Transverse colon (tissue), 4 donors: ENCODE measurements around the gene UHRF1. TPM values are rescaled to one million over a fixed set of nuclear protein-coding genes. Genes with fewer than 3 reads are reported as not detected.
"Not testable (repeated sequence)": the region's sequence is repeated elsewhere in the genome, so short reads cannot be mapped to it uniquely, and the experiment has no call there.

Experiments used
- DNase-seq: peaks from one replicate; pipeline ENCODE4 v3.0.0-alpha.2; 2019
- H3K27ac ChIP-seq, 4 donors: fragments of 200-600 bp; sonication (generic); 2 replicates each; pipeline ENCODE4 v1.5.1; 2016 to 2018; ENCODE audit warnings: inconsistent platforms in 4 of 4
- H3K27me3 ChIP-seq: fragments of 200-600 bp; sonication (generic); 2 replicates; pipeline ENCODE4 v1.5.1; 2017; ENCODE audit warnings: inconsistent platforms
- H3K36me3 ChIP-seq, 4 donors: fragments of 200-600 bp; sonication (generic); 2 replicates each; pipeline ENCODE4 v1.5.1; 2017 to 2019; ENCODE audit warnings: inconsistent platforms in 4 of 4
- H3K4me1 ChIP-seq, 4 donors: fragments of 200-600 bp; sonication (generic); 2 replicates each; pipeline ENCODE4 v1.5.1; 2017 to 2020; ENCODE audit warnings: inconsistent platforms in 4 of 4
- H3K4me3 ChIP-seq, 4 donors: fragments of 200-600 bp; sonication (generic); 1 replicate in 1 of 4; 2 replicates in 3 of 4; pipeline versions ENCODE4 v1.5.1 to v1.6.1; 2017 to 2019; ENCODE audit warnings: inconsistent platforms in 4 of 4
- H3K9me3 ChIP-seq, 2 donors: fragments of 200-600 bp; sonication (generic); 2 replicates each; pipeline ENCODE4 v1.5.1; 2017 to 2019; ENCODE audit warnings: inconsistent platforms in 2 of 2
- CTCF ChIP-seq, 5 experiments: fragments of 200-600 bp in 3 of 5; fragments of 450-650 bp in 2 of 5; sonication (generic) in 3 of 5; IDR thresholded peaks; 1 replicate in 2 of 5; 2 replicates in 3 of 5; pipeline ENCODE4 v1.5.1; 2016 to 2017; ENCODE audit warnings: antibody characterized with exemption in 5 of 5, inconsistent platforms in 3 of 5, mild to moderate bottlenecking in 2 of 5, moderate library complexity in 1 of 5
- EP300 ChIP-seq: sonication (generic); formaldehyde crosslinking; IDR thresholded peaks from one replicate; pipeline ENCODE4 v1.6.1; 2017; ENCODE audit warnings: antibody characterized with exemption, low read depth
- POLR2A ChIP-seq: fragments of 450-650 bp; IDR thresholded peaks from one replicate; pipeline ENCODE4 v1.6.1; 2016; ENCODE audit warnings: antibody characterized with exemption, mild to moderate bottlenecking, moderate library complexity
- POLR2AphosphoS5 ChIP-seq, 3 donors: sonication (generic); formaldehyde crosslinking; IDR thresholded peaks; one replicate each; pipeline ENCODE4 v1.6.1; 2016; ENCODE audit warnings: antibody characterized with exemption in 3 of 3
- WGBS, 2 donors: methylation state at CpG; one replicate each; pipeline ENCODE4 v1.1.5; 2018; ENCODE audit warnings: low coverage in 1 of 2; 5-methylcytosine and 5-hydroxymethylcytosine counted together
- in situ Hi-C, 4 donors: fragments of 200-750 bp; cut with MboI; loops; one replicate each; pipeline versions ENCODE4 v1.15.0 to v1.15.1; 2017; ENCODE audit warnings: low sequenced_read_pairs in 3 of 4, low pct_ligation_motif_present in 1 of 4, low pct_unique_long_range_greater_than_20kb in 1 of 4
- intact Hi-C: fragments of 100-400 bp; cut with DNase I; formaldehyde crosslinking; loops from one replicate; pipeline ENCODE4 v1.15.1; 2023; ENCODE audit warnings: low total_unique reads
- total RNA-seq, 4 donors: library from RNA; depleted of rRNA; stranded (reverse); fragments of >200 nt; gene quantifications; one replicate each; pipeline ENCODE4 v1.1.0, GENCODE V29; 2016

UHRF1 gene
- total RNA-seq, 4 donors from 2014 or later, result 2.9 to 41.2 (median 12.0) TPM

- TF ChIP-seq EP300 (no peak), CTCF (IDR thresholded peaks at IDR 0.05) (no peak), POLR2AphosphoS5 (IDR thresholded peaks at IDR 0.05) (no peak), POLR2A (no peak)
- in situ Hi-C loops, result no loop called here
- intact Hi-C loops, result no loop called here
These were observed 18.2 kb upstream of the UHRF1 start for GRCh38 chr19:4891066-4891465.

GRCh38 chr19:4892962-4893361 lies 16.3 kb upstream of the UHRF1 start:
- intact Hi-C loops, in situ Hi-C loops: not testable (repeated sequence)
- WGBS, 2 donors, result 88 to 90% methylated on average over 8 to 11 of the region's 11 CpGs

More at GRCh38 chr19:4891066-4891465, 18.2 kb upstream of the UHRF1 start:
- Histone ChIP-seq H3K27me3 (no peaks in the 10 kb centered on the region), H3K36me3 (no peaks in the 10 kb centered on the region), H3K9me3 (no peaks in the 10 kb centered on the region), H3K4me1 (no peaks in the 10 kb centered on the region), H3K4me3 (no peak overlapping the region), H3K27ac (no peak overlapping the region)
- 87% methylated on average over 17 of the region's 22 CpGs; no CpG with 5 or more reads in 1 of the 2 donors for WGBS, 2 donors
- no peak for DNase-seq

GRCh38 chr19:4896372-4896771 lies 12.9 kb upstream of the UHRF1 start:
- TF ChIP-seq EP300 (no peak), POLR2A (no peak), POLR2AphosphoS5 (IDR thresholded peaks at IDR 0.05) (no peak), CTCF (IDR thresholded peaks at IDR 0.05) (no peak)
- 17 to 61% methylated on average over 1 to 3 of the region's 3 CpGs for WGBS, 2 donors
- Histone ChIP-seq H3K27ac (no peak overlapping the region), H3K4me3 (no peak overlapping the region), H3K9me3 (no peaks in the 10 kb centered on the region), H3K36me3 (no peaks in the 10 kb centered on the region), H3K4me1 (no peaks in the 10 kb centered on the region), H3K27me3 (no peaks in the 10 kb centered on the region)
- in situ Hi-C loops, result no loop called here
- no peak for DNase-seq
- intact Hi-C loops, result no loop called here

More at GRCh38 chr19:4892962-4893361, 16.3 kb upstream of the UHRF1 start:
- not testable (repeated sequence) for H3K9me3 ChIP-seq, H3K27ac ChIP-seq, H3K27me3 ChIP-seq, H3K4me3 ChIP-seq, H3K36me3 ChIP-seq, H3K4me1 ChIP-seq, DNase-seq

- H3K27me3 ChIP-seq, result no peaks in the 10 kb centered on the region
- no peaks in the 10 kb centered on the region for H3K9me3 ChIP-seq
- no peak for DNase-seq
- no peaks in the 10 kb centered on the region for H3K4me1 ChIP-seq
- no peak for TF ChIP-seq EP300
- TF ChIP-seq POLR2AphosphoS5 (IDR thresholded peaks at IDR 0.05), result no peak
- TF ChIP-seq CTCF (IDR thresholded peaks at IDR 0.05), result no peak
- no peak for TF ChIP-seq POLR2A
- H3K36me3 ChIP-seq, result no peaks in the 10 kb centered on the region
- no peak overlapping the region for H3K4me3 ChIP-seq
- H3K27ac ChIP-seq, result no peak overlapping the region
- in situ Hi-C loops (no loop called here), intact Hi-C loops (no loop called here)
- 74 to 84% methylated on average over 5 to 7 of the region's 7 CpGs for WGBS, 2 donors
These were observed 12.2 kb upstream of the UHRF1 start for GRCh38 chr19:4897146-4897545.

- H3K4me1 ChIP-seq, H3K9me3 ChIP-seq, intact Hi-C loops, H3K27me3 ChIP-seq, DNase-seq, H3K4me3 ChIP-seq, H3K27ac ChIP-seq, H3K36me3 ChIP-seq: not testable (repeated sequence)
- in situ Hi-C loops, result loop anchor here in 1 of 4 donors (25.0 kb wide), 1 partner anchor 89 kb away; no protein-coding TSS in a partner anchor
- 79 to 83% methylated on average over 13 of the region's 13 CpGs for WGBS, 2 donors
These were observed 8.4 kb upstream of the UHRF1 start for GRCh38 chr19:4900879-4901278.
